Thymus (tissue), 11 donors: Measurements from ENCODE around the gene MAZ. TPM values are rescaled to one million over a fixed set of nuclear protein-coding genes. Genes with fewer than 3 reads are reported as not detected.
A peak's percentile ranks its signal among the peaks of the same experiment; 100 is the strongest.
"Not testable (repeated sequence)": the region's sequence is repeated elsewhere in the genome, so short reads cannot be mapped to it uniquely, and the experiment has no call there.

Experiments
- DNase-seq, 9 donors: peaks; one replicate each; pipeline ENCODE4 v3.0.0-alpha.2; 2013; ENCODE audit warnings: low spot score in 9 of 9, low read depth in 6 of 9, missing footprints in 1 of 9
- H3K27ac ChIP-seq, 2 donors: one replicate each; pipeline ENCODE4 v1.5.1; 2013; ENCODE audit warnings: control low read depth in 1 of 2, low read depth in 1 of 2, low read length in 1 of 2, mild to moderate bottlenecking in 1 of 2, moderate library complexity in 1 of 2
- H3K27me3 ChIP-seq, 2 donors: one replicate each; pipeline ENCODE4 v1.5.1; 2013; ENCODE audit warnings: low read length in 1 of 2; ENCODE audit not compliant: control insufficient read depth in 2 of 2, insufficient read depth in 1 of 2
- H3K36me3 ChIP-seq, 2 donors: one replicate each; pipeline ENCODE4 v1.5.1; 2013; ENCODE audit warnings: low read length in 1 of 2, mild to moderate bottlenecking in 1 of 2, moderate library complexity in 1 of 2; ENCODE audit not compliant: control insufficient read depth in 2 of 2, insufficient read depth in 2 of 2
- H3K4me1 ChIP-seq, 2 donors: one replicate each; pipeline ENCODE4 v1.5.1; 2013; ENCODE audit warnings: low read length in 2 of 2; ENCODE audit not compliant: control insufficient read depth in 2 of 2, insufficient read depth in 2 of 2
- H3K4me3 ChIP-seq, 2 donors: one replicate each; pipeline ENCODE4 v1.5.1; 2013; ENCODE audit warnings: low read length in 2 of 2, control low read depth in 1 of 2, mild to moderate bottlenecking in 1 of 2
- H3K9me3 ChIP-seq, 2 donors: one replicate each; pipeline ENCODE4 v1.5.1; 2013; ENCODE audit warnings: low read length in 1 of 2, mild to moderate bottlenecking in 1 of 2; ENCODE audit not compliant: control insufficient read depth in 2 of 2, insufficient read depth in 1 of 2
- WGBS: extraction: QIAGEN DNeasy Blood & Tissue Kit; methylation state at CpG from one replicate; pipeline ENCODE4 v1.1.7; 2013; 5-methylcytosine and 5-hydroxymethylcytosine counted together
- polyA plus RNA-seq: library from polyadenylated mRNA; stranded (reverse); fragments of 200-250 nt; gene quantifications from one replicate; pipeline ENCODE4 v1.2.3, GENCODE V29; 2013
- total RNA-seq: library from RNA; stranded (reverse); fragments of 120-200 nt; gene quantifications from one replicate; pipeline ENCODE4 v1.2.4, GENCODE V29; 2013
- donor health status: healthy.

The MAZ gene
- total and polyA plus RNA-seq, 2 donors = 178 to 192 TPM

DNA sequence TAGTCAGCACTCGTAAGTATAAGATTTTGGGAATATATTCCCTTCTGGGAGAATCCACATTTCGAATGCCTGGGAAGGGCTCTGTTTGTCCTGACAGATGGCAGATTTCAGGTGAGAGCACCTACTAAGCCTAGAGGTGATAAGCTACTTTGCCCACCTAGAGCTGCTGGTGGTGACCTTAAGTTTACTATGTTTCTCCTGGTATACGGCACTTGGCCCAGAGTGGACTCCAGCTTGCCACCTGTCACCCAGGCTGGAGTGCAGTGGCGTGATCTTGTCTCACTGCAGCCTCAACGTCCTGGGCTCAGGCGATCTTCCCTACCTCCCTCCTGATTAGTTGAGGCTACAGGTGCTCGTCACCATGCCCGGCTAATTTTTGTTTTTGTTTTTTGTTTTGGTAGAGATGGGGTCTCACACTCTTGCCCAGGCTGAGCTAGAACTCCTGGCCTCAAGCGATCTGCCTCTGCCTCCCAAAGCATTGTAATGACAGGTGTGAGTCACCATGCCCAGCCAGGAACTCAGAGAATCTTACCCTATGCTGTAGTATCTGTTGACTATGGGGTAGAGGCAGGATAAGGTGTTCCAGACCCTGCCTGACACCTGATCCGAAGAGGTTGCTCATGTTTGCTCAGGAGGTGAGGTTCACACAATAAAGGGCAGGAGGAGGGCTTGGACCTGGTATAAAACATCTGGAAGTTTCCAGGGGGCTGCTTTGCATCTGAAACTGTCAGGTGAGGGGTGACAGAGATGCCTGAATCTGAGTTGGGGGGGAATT lies 28.6 kb upstream of the MAZ start, which contains the start of gene ZG16:
Gene ZG16, plus strand, starts transcription at position 681 of the 775 bp plus-strand sequence. CDS start 1,011 bp downstream, outside the sequence.
- no peaks in the 10 kb centered on the region for H3K36me3 ChIP-seq
- no peak within 1 kb of the TSS for H3K4me3 ChIP-seq
- H3K4me1 ChIP-seq = no peaks in the 10 kb centered on the region
- no peak within 1 kb of the TSS for H3K27ac ChIP-seq
- H3K9me3 ChIP-seq = no peaks in the 10 kb centered on the region
- 93% methylated on average over 10 of the region's 10 CpGs for WGBS
- H3K27me3 ChIP-seq = no peaks in the 10 kb centered on the region
- no peak for DNase-seq

DNA sequence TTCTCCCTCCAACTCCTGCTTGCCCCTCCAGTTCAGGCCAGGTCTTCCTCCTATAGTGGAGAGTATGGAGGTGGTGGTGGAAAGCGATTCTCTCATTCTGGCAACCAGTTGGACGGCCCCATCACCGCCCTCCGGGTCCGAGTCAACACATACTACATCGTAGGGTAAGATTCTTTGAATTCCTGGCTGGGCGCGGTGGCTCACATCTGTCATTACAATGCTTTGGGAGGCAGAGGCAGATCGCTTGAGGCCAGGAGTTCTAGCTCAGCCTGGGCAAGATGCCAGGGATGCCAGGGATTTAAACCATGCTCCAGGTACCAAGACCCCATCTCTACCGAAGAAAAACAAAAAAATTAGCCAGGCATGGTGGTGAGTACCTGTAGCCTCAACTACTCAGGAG lies 26.9 kb upstream of the MAZ start:
- Histone ChIP-seq H3K4me1 (no peaks in the 10 kb centered on the region), H3K27me3 (no peaks in the 10 kb centered on the region), H3K9me3 (no peaks in the 10 kb centered on the region), H3K4me3 (no peak overlapping the region), H3K36me3 (no peaks in the 10 kb centered on the region), H3K27ac (no peak overlapping the region)
- WGBS = 94% methylated on average over 10 of the region's 10 CpGs
- DNase-seq = no peak

DNA sequence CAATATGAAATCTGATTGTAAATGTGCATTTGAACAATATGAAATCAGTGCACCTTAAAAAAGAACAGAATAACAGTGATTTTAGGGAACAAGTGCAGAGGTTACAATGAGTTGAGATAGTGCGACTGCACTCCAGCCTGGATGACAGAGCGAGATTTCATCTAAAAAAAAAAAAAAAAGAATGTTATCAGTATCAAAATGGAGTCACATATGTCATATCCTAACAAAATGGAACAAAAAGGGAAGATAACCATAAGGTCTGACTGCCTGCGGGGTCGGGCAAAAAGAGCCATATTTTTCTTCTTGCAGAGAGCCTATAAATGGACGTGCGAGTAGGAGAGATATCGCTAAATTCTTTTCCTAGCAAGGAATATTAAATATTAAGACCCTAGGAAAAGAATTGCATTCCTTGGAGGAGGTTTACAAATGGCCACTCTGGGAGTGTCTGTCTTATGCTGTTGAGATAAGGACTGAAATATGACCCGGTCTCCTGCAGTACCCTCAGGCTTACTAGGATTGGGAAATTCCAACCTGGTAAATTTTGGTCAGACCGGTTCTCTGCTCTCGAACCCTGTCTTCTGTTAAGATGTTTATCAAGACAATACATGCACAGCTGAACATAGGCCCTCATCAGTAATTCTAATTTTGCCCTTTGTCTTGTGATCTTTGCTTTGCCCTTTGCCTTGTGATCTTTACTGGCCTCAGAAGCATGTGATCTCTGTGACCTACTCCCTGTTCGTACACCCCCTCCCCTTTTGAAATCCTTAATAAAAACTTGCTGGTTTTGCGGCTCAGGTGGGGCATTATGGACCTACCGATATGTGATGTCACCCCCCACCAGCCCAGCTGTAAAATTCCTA lies 23.0 kb upstream of the MAZ start:
- H3K9me3 ChIP-seq, H3K4me3 ChIP-seq, H3K27ac ChIP-seq, DNase-seq, H3K27me3 ChIP-seq, H3K36me3 ChIP-seq: not testable (repeated sequence)
- H3K4me1 ChIP-seq = peaks cover 2 to 11% of the 10 kb centered on the region in 2 donors
- WGBS = 96% methylated on average over 13 of the region's 13 CpGs

DNA sequence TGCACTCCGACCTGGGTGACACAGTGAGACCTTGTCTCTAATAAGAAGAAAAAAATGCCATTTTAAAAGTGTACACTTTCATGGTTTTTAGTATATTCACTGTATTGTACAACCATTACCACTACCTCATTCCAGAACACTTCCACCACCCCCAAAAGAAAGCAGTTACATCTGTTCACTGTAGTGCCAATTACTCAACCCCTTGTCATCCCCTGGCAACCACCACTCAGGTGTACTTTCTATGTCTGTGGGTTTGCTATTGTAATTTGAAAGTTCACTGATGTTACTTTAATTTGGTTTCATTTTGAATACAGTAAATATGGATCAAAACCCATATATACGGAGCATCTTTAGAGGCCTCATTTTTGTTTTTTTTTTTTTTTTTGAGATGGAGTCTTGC lies 22.2 kb upstream of the MAZ start:
- Histone ChIP-seq H3K4me1 (peaks cover 2 to 11% of the 10 kb centered on the region in 2 donors), H3K27ac (no peak overlapping the region), H3K27me3 (no peaks in the 10 kb centered on the region), H3K4me3 (no peak overlapping the region), H3K36me3 (no peaks in the 10 kb centered on the region), H3K9me3 (no peaks in the 10 kb centered on the region)
- peak in 1 of 9 donors; percentile 28 for DNase-seq
- 88% methylated on average over 2 of the region's 2 CpGs for WGBS

DNA sequence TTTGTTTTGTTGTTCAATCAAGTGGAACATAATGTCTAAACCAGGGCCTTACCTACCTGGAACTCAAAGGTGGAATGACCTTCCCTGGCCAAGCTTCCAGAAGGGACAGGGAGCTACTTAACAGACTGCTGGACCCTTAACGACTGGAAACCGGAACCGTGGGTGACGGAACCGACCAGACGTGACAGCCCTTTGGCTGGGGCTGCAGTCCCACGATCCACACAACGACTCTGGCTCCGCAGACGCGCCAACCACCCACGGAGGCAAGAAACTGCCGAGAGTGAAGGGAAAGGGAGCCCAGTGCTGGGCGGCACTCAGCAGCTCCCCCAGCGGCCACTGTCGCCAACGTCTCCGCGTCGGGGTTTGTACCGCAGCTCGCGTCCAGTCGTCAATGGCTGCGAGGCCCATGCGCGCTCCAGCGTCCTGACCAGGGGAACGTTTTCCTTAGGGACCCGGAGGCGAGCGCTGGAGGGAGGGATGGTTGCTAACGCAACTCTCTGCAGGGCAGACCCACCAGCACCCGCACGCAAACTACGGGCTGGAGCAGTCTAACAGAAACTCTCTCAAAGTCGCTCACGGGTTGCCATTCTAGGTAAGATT lies 21.3 kb upstream of the MAZ start:
- DNase-seq = peak in 6 of 9 donors; percentile 39 to 80 (median 67)
- no peaks in the 10 kb centered on the region for H3K36me3 ChIP-seq
- H3K27ac ChIP-seq = peak overlapping the region in 1 of 2 donors; percentile 55
- no peaks in the 10 kb centered on the region for H3K27me3 ChIP-seq
- H3K9me3 ChIP-seq = no peaks in the 10 kb centered on the region
- 32% methylated on average over 38 of the region's 38 CpGs for WGBS
- peaks cover 4 to 16% of the 10 kb centered on the region in 2 donors for H3K4me1 ChIP-seq
- H3K4me3 ChIP-seq = peak overlapping the region in 1 of 2 donors; percentile 19

DNA sequence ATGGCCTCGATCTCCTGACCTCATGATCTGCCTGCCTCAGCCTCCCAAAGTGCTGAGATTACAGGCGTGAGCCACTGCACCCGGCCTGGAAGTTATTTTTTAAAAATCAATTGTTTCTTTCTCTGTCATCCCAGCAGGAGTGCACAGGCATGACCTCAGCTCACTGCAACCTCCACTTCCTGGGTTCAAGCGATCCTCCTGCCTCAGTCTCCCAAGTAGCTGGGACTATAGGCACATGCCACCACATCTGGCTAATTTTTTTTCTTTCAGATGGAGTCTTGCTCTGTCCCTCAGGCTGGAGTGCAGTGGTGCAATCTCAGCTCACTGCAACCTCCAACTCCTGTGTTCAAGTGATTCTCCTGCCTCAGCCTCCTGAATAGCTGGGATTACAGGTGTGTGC lies 19.2 kb upstream of the MAZ start:
- H3K9me3 ChIP-seq = not testable (repeated sequence)
- WGBS = 96% methylated on average over 4 of the region's 4 CpGs
- peaks cover 12 to 29% of the 10 kb centered on the region in 2 donors for H3K4me1 ChIP-seq

DNA sequence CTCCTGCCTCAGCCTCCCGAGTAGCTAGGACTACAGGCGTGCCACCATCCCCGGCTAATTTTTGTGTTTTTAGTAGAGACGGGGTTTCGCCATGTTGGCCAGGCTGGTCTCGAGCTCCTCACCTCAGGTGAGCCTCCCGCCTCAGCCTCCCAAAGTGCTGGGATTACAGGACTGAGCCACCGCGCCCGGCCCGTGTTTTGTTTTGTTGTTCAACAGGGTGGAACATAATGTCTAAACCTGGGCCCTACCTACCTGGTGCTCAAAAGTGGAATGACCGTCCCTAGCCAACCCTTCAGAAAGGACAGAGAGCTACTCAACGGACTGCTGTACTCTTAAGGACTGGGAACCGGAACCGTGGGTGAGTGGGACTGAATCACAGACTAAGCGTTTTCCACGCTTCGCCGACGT lies 16.6 kb upstream of the MAZ start:
- Histone ChIP-seq H3K9me3 (no peaks in the 10 kb centered on the region), H3K27me3 (no peaks in the 10 kb centered on the region), H3K36me3 (peaks cover 6 to 18% of the 10 kb centered on the region in 2 donors), H3K4me1 (peaks cover 20 to 45% of the 10 kb centered on the region in 2 donors), H3K4me3 (peak overlapping the region; percentile 72 to 77), H3K27ac (peak overlapping the region; percentile 95 to 97)
- 76% methylated on average over 20 of the region's 20 CpGs for WGBS
- no peak for DNase-seq

More for the DNA sequence above, 19.2 kb upstream of the MAZ start:
- not testable (repeated sequence) for DNase-seq, H3K27ac ChIP-seq, H3K36me3 ChIP-seq, H3K27me3 ChIP-seq, H3K4me3 ChIP-seq

DNA sequence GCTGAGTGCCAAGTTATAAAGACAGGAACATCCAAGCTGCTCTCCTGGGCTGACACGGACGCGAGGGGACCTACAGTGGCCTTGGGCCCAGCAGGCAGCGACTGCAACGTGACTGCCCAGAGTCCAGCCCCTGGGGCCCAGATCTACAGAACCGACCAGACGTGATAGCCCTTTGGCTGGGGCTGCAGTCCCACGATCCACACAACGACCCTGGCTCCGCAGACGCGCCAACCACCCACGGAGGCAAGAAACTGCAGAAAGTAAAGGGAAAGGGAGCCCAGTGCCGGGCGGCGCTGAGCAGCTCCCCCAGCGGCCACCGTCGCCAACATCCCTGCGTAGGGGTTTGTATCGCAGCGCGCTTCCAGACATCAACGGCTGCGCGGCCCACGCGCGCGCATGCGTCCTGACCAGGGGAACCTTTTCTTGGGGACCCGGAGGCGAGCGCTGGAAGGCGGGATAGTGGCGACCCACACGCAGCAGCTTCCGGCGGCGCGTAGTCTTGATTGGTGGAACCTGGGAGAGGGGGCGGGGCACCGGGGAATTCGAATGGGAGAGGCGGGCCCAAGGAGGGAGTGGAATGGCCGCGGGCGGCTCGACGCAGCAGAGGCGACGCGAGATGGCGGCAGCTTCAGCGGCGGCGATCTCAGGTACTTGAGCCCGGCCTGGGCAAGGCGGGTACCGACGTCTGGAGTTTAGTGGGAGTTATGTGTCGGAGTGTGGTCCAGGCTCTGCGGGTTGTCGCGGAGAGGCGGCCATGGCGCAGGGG lies 16.0 kb upstream of the MAZ start, which contains the start of gene KIF22:
Gene KIF22, plus strand, starts transcription at position 569 of the 766 bp plus-strand sequence. Its CDS starts 9 bp downstream, at position 578.
- Histone ChIP-seq H3K4me3 (peak within 1 kb of the TSS; percentile 72 to 77), H3K4me1 (peaks cover 18 to 44% of the 10 kb centered on the region in 2 donors), H3K9me3 (no peaks in the 10 kb centered on the region), H3K36me3 (peaks cover 6 to 24% of the 10 kb centered on the region in 2 donors), H3K27ac (peak within 1 kb of the TSS; percentile 95 to 97), H3K27me3 (no peaks in the 10 kb centered on the region)
- DNase-seq = peak; percentile 98 to 100 (median 99)
- WGBS = 3% methylated on average over 67 of the region's 67 CpGs
